HG03095 (cell line): ENCODE data around the gene KIFC3.
"Not testable (repeated sequence)": the region's sequence is repeated elsewhere in the genome, so short reads cannot be mapped to it uniquely, and the experiment has no call there.

Source experiments
- ATAC-seq: cut with Tn5 transposase; IDR thresholded peaks from one replicate; pipeline ENCODE4 v1.9.1; 2021; ENCODE audit warnings: moderate library complexity; ENCODE audit not compliant: unreplicated experiment

The KIFC3 gene

DNA sequence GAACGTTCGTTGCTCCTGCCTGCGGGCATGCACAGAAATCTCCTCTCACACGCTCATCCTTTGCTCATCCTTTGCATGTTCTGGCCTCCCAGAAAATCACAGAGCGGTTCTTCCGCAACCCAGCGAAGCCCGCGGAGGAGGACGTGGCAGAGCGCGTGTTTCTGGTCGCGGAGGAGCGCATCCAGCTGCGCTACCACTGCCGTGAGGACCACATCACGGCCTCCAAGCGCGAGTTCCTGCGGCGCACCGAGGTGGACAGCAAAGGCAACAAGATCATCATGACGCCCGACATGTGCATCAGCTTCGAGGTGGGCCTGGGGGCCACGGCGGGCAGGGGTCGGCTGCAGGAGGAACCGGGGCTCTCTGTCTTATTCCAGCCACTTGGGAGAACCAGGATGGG is 76.3 kb downstream of the KIFC3 start:
- no peak for ATAC-seq

DNA sequence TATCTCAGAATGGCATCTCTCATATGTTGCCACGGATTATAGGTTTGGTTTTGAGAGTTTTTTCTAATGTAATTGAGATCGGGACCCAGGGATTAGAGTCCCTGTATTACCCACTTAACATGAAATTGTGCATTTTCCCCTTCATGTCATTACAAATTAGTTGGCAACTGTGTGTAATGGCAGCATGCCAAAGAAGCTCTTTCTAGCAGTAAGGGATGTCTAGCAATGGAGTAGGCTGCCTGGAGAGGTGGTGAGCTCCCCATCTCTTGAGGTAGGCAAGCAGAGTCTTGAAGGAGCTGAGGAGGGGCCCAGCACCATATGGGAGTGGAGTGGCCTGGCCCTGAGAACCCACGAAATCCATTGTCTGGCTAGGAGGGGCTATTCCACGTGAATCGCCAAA is 76.7 kb downstream of the KIFC3 start:
- ATAC-seq = no peak

DNA sequence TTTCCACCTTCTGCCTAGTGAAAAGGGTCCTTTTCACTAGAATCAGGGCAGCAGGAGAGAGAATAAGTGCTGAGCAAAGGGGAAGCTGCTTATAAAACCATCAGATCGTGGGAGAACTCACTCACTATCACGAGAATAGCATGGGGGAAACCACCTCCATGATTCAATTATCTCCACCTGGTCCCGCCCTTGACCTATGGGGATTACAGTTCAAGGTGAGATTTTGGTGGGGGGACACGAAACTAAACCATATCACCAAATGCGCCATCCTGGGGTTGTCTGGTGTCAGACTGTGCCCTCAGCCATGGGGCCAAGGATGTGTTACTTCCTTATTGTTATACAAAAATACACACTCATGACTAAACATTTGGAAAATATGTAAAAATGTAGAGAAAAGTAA is 77.1 kb downstream of the KIFC3 start:
- no peak for ATAC-seq

DNA sequence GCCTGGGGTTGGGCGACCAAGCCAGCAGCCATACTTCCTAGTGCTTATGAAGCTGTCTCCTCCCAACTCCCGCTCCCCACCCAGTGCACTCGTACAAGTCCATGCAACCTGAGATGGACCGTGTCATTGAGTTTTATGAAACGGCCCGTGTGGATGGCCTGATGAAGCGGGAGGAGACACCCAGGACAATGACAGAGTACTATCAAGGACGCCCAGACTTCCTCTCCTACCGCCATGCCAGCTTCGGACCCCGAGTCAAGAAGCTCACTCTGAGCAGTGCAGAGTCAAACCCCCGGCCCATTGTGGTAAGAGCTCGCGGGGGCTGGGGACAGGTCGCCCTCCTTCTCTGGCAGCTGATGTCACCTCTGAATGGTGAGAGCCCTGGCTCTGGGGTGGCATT is 77.8 kb downstream of the KIFC3 start:
- ATAC-seq = no peak

DNA sequence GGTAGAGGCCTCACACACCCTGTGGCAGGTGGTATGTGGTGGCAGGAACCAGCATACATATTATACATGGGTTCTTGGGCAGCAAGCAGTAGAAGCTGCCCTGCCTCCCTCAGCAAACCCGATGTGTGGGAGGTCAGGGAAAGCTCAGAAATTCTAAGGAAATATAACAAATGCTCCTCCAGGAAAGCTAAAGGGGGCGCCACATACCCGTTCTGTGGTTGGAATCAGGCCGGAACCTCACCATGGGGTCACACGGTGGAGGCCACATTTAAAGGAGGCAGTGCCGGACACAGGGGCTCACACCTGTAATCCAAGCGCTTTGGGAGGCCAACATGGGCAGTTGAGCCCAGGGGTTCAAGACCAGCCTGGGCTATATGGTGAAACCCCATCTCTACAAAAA is 79.1 kb downstream of the KIFC3 start:
- no peak for ATAC-seq

DNA sequence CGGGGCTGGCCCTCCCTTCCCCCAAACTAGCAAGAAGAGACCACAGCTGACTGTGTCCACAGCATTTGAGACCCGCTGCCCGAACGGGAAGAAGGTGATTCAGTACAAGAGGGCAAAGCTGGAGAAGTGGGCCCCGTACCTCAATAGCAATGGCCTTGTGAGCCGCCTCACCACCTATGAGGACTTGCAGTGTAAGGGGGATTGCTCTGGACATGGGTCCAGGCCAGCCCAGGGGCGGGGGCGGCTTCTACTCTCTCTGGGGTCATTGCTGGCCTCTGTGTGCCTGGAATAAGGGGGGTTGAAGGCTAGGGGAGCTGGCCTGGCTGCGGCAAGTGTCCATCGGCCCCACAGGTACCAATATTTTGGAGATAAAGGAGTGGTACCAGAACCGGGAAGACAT is 79.6 kb downstream of the KIFC3 start:
- ATAC-seq = no peak

DNA sequence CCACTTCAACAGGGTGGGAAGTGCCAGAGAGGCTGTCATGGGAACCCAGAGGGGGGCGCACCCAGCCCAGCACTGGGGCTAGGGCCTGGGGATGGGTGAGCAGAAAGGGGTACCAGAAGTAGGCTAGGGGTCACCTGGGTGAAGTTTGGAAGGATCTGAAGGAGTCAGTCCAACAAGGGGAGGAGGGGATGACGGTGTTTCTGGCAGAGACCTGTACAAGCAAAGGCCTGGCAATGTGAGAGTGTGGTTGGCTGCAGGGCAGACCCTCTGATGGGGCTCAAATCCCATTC is 80.1 kb downstream of the KIFC3 start:
- no peak for ATAC-seq

DNA sequence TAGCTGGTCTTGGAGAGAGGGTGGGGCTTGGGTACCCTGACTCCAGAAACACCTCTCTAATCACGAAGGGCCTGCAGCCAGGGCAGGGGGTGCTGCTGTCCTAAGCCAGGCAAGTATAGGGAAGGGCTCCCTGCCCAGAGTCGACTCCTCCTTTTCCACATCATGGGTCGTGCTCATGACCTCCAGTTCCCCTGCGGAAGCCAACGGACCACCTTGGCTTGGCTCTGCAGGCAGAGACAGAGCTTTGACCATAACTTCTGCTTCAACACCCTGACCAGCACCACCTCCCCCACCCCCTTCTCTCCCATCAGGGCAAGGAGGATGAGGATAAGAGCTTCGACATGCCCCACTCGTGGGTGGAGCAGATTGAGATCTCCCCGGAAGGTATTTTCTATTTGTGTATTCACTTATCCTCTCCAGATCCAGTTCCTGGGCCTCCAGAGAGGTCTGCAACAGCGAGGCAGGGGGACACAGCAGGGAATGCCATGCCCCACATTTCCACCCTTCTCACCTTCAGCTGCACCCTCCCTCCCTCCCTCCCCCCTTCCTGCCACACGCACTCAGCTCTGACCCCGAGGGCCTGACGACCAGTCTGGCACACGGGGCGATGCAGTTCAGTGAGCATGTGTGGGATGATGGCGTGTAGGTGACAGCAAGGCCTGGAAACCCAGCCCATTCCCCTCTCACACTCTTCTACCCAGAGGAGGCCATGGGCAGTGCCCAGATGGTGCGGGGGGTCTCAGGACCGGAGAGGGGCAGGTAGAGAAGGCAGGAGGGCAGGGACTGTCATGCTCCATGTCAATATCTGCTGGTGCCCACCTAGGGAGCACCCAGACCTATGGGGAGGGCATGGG is 80.7 kb downstream of the KIFC3 start:
- no peak for ATAC-seq

DNA sequence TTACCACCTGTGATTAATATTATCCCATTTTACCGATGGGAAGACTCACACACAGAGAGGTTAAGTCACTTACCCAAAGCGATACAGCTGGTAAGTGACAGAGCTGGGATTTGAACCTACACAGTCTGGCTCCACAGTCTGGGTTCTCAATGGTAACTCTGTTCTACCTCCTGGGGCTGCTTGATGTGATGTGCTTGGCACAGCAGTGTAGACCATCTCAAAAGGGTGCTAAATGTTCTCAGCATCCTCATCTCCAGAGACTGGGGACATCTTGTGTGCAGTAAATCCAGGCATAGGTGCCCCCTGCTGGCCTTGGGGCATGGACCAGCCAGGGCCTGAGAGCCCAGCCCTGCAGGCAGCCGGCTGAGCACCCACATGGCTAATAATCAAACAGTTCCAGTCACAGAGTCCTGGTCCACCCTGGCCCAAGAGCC is 82.1 kb downstream of the KIFC3 start:
- no peak for ATAC-seq

DNA sequence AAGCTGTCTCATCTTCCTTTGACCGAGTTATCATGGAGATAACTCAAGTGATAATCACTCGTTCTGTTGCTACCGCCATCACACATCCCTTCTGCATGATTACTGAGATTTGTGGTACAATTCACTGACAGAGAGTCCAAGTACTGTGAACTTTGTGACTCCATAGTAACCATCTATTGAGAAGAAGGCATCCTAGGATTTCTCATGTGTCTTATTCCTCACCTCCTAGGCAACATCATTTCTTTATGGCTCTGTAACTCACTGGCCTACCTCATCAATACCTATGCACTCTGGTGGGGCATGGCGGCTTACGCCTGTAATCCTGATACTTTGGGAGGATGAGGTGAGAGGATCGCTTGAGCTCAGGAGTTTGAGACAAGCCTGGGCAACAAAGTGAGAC is 88.2 kb downstream of the KIFC3 start:
- ATAC-seq = no peak

DNA sequence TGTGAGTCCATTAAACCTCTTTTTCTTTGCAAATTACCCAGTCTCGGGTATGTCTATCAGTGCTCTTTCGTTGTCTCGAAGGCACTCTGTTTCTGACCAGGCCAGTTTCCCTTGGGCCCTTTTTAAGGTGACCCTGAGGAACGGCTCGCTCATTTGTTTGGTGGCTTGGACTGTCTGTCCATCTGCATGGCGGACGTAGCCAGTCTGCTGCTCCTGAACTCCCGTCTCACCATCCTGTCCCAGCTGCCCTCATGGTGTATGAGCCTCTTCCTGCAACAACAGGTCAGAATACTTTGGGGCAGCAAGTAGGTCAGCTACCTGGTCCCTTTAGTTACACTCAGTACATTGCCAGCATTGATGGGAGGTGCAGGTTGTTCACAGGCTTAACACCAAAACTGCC is 88.7 kb downstream of the KIFC3 start:
- no peak for ATAC-seq

DNA sequence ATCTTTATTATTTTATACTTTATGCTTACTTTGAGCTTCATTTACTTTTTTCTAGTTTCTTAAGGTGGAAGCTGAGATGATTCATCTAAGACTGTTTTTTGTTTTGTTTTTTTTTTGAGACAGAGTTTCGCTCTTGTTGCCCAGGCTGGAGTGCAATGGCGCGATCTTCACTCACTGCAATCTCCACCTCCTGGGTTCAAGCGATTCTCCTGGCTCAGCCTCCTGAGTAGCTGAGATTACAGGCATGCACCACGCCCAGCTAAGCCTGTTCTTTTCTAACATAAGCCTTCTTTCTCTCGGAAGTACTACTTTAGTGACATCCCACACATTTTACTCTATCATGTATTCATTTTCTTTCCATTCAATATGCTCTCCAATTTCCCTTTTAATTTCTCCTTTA is 89.7 kb downstream of the KIFC3 start:
- not testable (repeated sequence) for ATAC-seq

DNA sequence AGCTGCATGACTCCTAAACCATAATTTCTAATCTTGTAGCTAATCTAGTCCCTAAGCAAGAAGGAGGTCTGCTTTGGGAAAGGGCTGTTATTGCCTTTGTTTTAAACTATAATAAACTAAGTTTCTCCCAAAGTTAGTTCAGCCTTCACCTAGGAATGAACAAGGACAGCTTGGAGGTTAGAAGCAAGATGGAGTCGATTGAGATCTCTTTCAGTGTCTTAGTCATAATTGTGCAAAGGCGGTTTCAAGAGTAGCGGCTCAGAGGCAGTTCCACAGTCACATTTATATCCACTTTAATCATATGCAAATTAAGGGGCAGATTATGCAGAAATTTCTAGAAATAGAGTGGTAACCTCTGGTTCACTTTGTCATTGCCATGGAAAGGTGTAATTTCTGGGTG is 90.3 kb downstream of the KIFC3 start:
- ATAC-seq = no peak

DNA sequence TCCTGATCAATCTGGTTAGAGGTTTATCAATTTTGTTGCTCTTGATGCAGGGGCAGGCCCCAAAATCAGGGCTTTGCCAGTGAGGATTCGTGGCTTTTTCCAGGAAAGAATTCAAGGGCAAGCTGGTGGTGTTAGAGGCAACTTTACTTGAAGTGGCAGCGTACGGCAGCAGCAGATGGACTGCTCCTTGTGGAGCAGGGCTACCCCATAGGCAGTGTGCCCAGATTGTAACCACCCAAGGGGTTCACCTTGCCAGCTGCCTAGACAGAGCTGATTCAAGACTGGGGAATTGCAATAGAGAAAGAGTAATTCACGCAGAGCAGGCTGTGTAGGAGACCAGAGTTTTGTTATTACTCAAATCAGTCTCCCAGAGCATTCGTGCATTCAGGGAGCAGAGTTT is 90.9 kb downstream of the KIFC3 start:
- no peak for ATAC-seq

DNA sequence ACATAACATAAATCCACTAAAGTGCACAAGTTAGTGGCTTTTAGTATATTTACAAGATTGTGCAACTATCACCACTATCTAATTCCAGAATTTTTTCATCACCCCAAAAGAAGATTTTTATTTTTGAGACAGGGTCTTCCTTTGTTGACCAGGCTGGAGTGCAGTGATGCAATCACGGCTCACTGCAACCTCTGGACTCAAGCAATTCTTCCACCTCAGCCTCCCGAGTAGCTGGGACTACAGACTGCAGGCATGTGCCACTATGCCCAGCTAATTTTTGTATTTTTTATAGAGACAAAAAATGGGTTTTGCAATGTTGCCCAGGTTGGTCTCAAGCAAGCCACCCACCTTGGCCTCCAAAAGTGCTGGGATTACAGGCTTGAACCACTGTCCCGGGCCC is 92.6 kb downstream of the KIFC3 start:
- ATAC-seq = no peak
